ENCODE measurements around the gene HDAC4. TPM values are rescaled to one million over a fixed set of nuclear protein-coding genes. Genes with fewer than 3 reads are reported as not detected.
A peak's percentile ranks its signal among the peaks of the same experiment; 100 is the strongest.

HDAC4 gene
- total and polyA plus RNA-seq, 2 of the 4 experiments (the other 2 are of a cell fraction), result 4.1 to 7.2 TPM

GRCh38 chr2:239279508-239280295 lies 121.1 kb downstream of the HDAC4 start:
- peak overlapping the region; percentile 88 for H2BK5ac ChIP-seq (ENCODE audit: low read depth, low read length, poor library complexity, severe bottlenecking)
- H2BK20ac ChIP-seq (ENCODE audit: low read depth, low read length), result peak overlapping the region; percentile 93
- ATAC-seq (ENCODE audit: low read depth), result no peak
- no peak for TF ChIP-seq POLR2A (IDR thresholded peaks at IDR 0.05; ENCODE audit: low read depth, low read length)
- TF ChIP-seq BHLHE40 (IDR thresholded peaks at IDR 0.05; ENCODE audit: low read depth, low read length), result no peak
- no peak for TF ChIP-seq RAD21 (IDR thresholded peaks at IDR 0.05; ENCODE audit: low read length)
- TF ChIP-seq NFE2L2 (IDR thresholded peaks at IDR 0.05; ENCODE audit: low read depth, low read length), result no peak
- TF ChIP-seq RCOR1 (IDR thresholded peaks at IDR 0.05; ENCODE audit: insufficient replicate concordance, low read length), result no peak
- TF ChIP-seq MXI1 (IDR thresholded peaks at IDR 0.05; ENCODE audit: borderline replicate concordance, low read depth, low read length), result no peak
- TF ChIP-seq ELK1 (IDR thresholded peaks at IDR 0.05; ENCODE audit: borderline replicate concordance, low read depth, low read length), result no peak
- TF ChIP-seq RFX5 (IDR thresholded peaks at IDR 0.05; ENCODE audit: low read depth, low read length), result no peak
- no peak for TF ChIP-seq MAZ (IDR thresholded peaks at IDR 0.05; ENCODE audit: borderline replicate concordance, low read depth, low read length)
- TF ChIP-seq CEBPB (IDR thresholded peaks at IDR 0.05; ENCODE audit: low read depth, low read length), result no peak
- TF ChIP-seq USF2 (IDR thresholded peaks at IDR 0.05; ENCODE audit: low read depth, low read length), result no peak
- TF ChIP-seq CTCF (conservative IDR thresholded peaks at IDR 0.05; ENCODE audit: low read depth, low read length), result no peak
- no peak for TF ChIP-seq CHD1 (IDR thresholded peaks at IDR 0.05; ENCODE audit: low read depth, low read length)
- no peak for TF ChIP-seq SMC3 (IDR thresholded peaks at IDR 0.05; ENCODE audit: low read depth, low read length)

More at GRCh38 chr2:239279508-239280295, 121.1 kb downstream of the HDAC4 start:
- Histone ChIP-seq H3K9me3 (ENCODE audit: control insufficient read depth, insufficient read depth, low read length) (no peaks in the 10 kb centered on the region), H2AK9ac (replicated peaks; ENCODE audit: low read depth, low read length, poor library complexity) (peak overlapping the region; percentile 8), H4K8ac (ENCODE audit: low read depth in 2 of 2, low read length in 2 of 2) (peak overlapping the region; percentile 38 to 76), H2AK5ac (ENCODE audit: low read depth, low read length) (peak overlapping the region; percentile 76), H3K4me1 (ENCODE audit: control insufficient read depth, insufficient read depth, low read length) (peaks cover 41% of the 10 kb centered on the region), H3K9me1 (ENCODE audit: insufficient read depth, low read length) (peaks cover 23% of the 10 kb centered on the region), H3K4me2 (ENCODE audit: low read depth, low read length) (0 out of 2 replicates have a peak overlapping the region, but pooled peaks have one; percentile 17), H3K27ac (ENCODE audit: insufficient read depth, low read length) (peak overlapping the region; percentile 83), H3K56ac (ENCODE audit: extremely low read depth, insufficient read depth, low read length) (peak overlapping the region; percentile 31), H3K4me3 (ENCODE audit: insufficient read depth, low read depth, low read length) (no peak overlapping the region), H3K79me1 (ENCODE audit: low read depth in 1 of 2, low read length in 2 of 2) (peaks cover 32 to 87% of the 10 kb centered on the region in 2 experiments), H3K27me3 (ENCODE audit: control insufficient read depth, insufficient read depth, low read length) (no peaks in the 10 kb centered on the region), H3K18ac (ENCODE audit: low read depth, low read length) (peak overlapping the region; percentile 66), H3K23ac (ENCODE audit: low read depth, low read length) (peak overlapping the region; percentile 65; the same call in 1 of the 2 replicates), H3K14ac (replicated peaks; ENCODE audit: low read depth, low read length) (peak overlapping the region; percentile 33), H4K5ac (ENCODE audit: low read depth, low read length) (peak overlapping the region; percentile 54), H4K91ac (ENCODE audit: insufficient read depth, low read depth, low read length) (peak overlapping the region; percentile 88), H3K9ac (ENCODE audit: low read depth, low read length) (peak overlapping the region; percentile 36; the same call in 1 of the 2 replicates), H4K20me1 (ENCODE audit: insufficient read depth, low read length) (no peaks in the 10 kb centered on the region), H2AFZ (replicated peaks; ENCODE audit: low read length, poor library complexity) (peak overlapping the region; percentile 9), H3K36me3 (ENCODE audit: control insufficient read depth, insufficient read depth, low read length) (no peaks in the 10 kb centered on the region), H2BK15ac (ENCODE audit: low read depth, low read length) (peak overlapping the region; percentile 54; the same call in 1 of the 3 replicates), H3K4ac (ENCODE audit: low read depth, low read length) (peak overlapping the region; percentile 89), H2BK120ac (ENCODE audit: low read depth, low read length) (peak overlapping the region; percentile 81)
- BruUV-seq (replicated peaks), result no TSS peak
- intact Hi-C loops (cut with micrococcal nuclease) (no loop called here), in situ Hi-C loops (cut with MboI; ENCODE audit: low sequenced_read_pairs) (loop anchor here (10.0 kb wide), 1 partner anchor 115 kb away; no protein-coding TSS in a partner anchor), dilution Hi-C loops (cut with HindIII; ENCODE audit: low sequenced_read_pairs, unreplicated experiment) (no loop called here)
- ChIA-PET CTCF (interaction anchor here (0.7 kb wide), 1 partner anchor 117 kb away, joined by 4 read pairs; no protein-coding TSS in a partner anchor), POLR2A (ENCODE audit: unreplicated experiment) (no interaction called here)
- DNase-seq, result no peak
- WGBS, 2 experiments (ENCODE audit: extremely low coverage in 2 of 2, insufficient read length in 1 of 2), result 87% methylated on average over 10 of the region's 20 CpGs; no CpG with 5 or more reads in 1 of the 2 experiments

Data from IMR-90 (cell line).